Fibroblast of lung (primary cell): ENCODE data around the gene DIP2A.

Experiments
- EZH2 ChIP-seq: IDR thresholded peaks from 2 replicates; pipeline ENCODE4 v1.5.1; 2012; ENCODE audit warnings: low read length, control low read depth, mild to moderate bottlenecking; ENCODE audit errors: missing control alignments
- TF ChIP-seq, protein P1 (sequence below), 2 donors: IDR thresholded peaks in 1 of 2; conservative IDR thresholded peaks in 1 of 2; 1 replicate in 1 of 2; 2 replicates in 1 of 2; pipeline ENCODE4 v1.5.1; 2011 to 2012; ENCODE audit warnings: low read length in 2 of 2, control low read depth in 1 of 2, inconsistent platforms in 1 of 2, low read depth in 1 of 2, mild to moderate bottlenecking in 1 of 2

- TF ChIP-seq, protein P1, sequence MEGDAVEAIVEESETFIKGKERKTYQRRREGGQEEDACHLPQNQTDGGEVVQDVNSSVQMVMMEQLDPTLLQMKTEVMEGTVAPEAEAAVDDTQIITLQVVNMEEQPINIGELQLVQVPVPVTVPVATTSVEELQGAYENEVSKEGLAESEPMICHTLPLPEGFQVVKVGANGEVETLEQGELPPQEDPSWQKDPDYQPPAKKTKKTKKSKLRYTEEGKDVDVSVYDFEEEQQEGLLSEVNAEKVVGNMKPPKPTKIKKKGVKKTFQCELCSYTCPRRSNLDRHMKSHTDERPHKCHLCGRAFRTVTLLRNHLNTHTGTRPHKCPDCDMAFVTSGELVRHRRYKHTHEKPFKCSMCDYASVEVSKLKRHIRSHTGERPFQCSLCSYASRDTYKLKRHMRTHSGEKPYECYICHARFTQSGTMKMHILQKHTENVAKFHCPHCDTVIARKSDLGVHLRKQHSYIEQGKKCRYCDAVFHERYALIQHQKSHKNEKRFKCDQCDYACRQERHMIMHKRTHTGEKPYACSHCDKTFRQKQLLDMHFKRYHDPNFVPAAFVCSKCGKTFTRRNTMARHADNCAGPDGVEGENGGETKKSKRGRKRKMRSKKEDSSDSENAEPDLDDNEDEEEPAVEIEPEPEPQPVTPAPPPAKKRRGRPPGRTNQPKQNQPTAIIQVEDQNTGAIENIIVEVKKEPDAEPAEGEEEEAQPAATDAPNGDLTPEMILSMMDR (conservative IDR thresholded peaks at IDR 0.05 in 1 of 2, IDR thresholded peaks at IDR 0.05 in 1 of 2; ENCODE audit: low read depth in 1 of 2, low read length in 2 of 2), result no peak
- TF ChIP-seq EZH2, result no peak
Observed at GRCh38 chr21:46544824-46545223, 86.1 kb downstream of the DIP2A start.
